Stimulated activated CD8-positive, alpha-beta memory T cell treated with anti-CD3 and anti-CD28 coated beads, Interleukin-4, amount 100 ng/mL, for 4 hours (primary cell): Measurements from ENCODE around the gene SHMT2.

ENCODE experiments used
- DNase-seq, 2 donors: peaks; one replicate each; pipeline ENCODE4 v3.0.0-alpha.2; 2020; ENCODE audit warnings: low read depth in 2 of 2, low spot score in 1 of 2

The SHMT2 gene

DNA sequence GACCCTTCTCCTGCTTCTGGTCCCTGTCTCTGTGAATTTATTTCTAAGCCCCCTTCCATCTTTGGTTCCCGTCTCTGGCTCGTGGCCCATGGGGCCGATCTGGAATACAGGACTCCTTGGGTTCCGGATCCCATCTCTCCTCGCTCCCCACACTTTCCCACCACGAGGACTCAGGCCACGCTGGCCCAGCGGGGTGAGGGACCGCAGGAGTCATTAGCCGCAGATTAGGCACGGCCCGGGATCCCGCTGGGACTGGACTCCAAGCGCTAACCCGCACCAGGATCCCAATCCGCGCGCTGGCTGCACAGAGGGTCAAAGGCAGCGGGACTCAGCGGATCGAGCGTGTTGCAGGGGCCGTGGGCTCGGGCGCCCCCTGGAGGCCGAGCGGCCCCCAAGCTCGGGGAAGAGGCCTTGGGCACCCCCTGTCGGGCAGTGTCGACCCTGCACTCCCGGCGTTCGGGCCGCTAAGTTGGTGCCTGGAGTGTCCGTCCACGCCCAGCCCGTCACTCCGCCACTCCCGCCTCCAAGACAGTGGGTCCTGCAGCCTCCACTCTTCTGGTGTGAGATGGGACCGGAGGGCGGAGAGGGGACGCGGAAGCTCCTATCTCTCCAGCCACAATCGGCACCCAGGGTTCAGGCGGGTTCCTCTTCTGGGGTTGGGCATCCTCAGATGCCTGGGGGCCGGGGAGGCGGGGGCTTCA lies 9.5 kb downstream of the SHMT2 start:
- peak; percentile 66 to 68 for DNase-seq

DNA sequence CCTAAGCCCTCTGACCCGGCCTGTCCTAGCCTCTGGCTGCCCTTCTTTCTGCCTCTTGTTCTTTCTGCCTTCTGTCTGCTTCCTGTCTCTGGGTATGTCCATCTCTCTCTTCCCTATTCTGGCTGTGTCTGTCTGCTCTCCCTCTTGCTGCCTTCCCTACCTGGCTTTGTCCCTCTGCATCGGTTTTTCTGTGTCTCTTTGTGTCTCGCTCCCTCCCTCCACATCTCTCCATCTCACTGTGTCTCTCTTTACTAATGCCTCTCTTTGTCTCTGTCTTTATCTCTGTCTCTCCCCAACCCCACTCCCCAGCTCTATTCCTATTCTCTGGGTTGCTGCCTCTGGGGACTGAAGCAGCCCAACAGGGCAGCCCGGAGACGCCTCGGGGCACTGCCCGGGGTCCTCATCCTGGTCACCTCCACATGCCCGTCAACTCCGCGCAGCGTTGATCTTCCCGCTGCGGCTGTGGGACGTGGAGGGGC lies 10.1 kb downstream of the SHMT2 start:
- no peak for DNase-seq

DNA sequence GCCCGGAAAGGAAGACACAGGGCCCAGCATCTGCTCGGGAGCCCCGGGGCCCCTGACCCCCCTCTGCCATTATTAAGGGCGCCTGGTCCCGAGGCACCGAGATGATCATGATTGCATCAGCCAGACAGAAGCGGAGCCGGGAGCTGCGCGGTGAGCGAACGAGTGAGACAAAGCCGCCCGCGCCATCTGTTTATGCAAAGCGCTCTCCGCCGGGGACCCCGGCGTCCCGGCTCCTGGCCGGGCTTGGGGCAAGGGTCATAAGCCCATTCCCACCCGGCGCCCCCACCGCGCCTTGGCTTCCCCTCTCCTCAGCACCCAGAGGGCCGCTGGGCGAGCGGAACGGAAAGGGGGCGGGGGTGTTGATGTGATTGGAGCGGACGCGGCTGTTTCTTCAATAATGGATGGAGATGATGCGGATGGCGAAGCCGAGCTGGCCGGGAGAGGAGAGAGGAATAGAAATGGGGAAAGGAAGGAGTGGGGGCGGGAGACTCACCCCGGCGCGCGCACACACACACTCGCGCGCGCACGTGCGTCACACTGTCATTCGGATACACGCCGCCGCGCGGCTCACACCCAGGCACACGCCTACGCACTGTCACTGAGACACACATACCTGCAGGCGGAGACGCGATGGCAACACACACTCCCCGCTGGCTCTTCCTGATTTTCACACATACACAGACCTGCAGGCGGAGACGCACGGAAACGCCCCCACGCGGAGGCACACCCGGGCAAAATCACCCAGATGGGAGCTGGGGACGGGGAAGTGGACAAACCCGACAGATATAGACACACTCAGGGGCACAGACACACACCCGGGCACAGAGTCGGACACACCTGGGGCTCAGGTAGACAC lies 10.8 kb downstream of the SHMT2 start:
- DNase-seq, result peak; percentile 52 to 68

DNA sequence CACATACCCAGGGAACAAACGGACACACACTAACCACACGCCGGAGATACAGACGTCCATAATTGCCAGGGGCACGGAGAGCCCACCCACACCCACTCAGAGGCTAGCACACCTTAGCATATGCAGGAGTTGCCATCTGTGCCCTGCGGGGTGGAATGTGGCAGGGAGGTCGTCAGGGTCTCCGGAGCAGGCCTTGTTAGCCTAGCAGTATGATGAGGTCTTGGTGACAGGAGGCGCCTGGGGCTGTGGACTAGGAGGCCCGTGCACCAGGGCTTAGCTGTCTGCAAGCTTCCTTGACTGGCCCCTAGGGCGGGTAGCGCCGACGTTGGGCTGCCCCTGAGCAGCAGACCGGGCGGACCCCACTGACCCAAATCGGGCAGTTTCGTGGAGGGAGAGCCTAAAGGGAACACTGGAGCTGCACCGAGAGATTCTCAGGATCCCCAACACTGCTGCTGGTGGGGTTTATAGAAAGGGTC lies 11.5 kb downstream of the SHMT2 start:
- no peak for DNase-seq

DNA sequence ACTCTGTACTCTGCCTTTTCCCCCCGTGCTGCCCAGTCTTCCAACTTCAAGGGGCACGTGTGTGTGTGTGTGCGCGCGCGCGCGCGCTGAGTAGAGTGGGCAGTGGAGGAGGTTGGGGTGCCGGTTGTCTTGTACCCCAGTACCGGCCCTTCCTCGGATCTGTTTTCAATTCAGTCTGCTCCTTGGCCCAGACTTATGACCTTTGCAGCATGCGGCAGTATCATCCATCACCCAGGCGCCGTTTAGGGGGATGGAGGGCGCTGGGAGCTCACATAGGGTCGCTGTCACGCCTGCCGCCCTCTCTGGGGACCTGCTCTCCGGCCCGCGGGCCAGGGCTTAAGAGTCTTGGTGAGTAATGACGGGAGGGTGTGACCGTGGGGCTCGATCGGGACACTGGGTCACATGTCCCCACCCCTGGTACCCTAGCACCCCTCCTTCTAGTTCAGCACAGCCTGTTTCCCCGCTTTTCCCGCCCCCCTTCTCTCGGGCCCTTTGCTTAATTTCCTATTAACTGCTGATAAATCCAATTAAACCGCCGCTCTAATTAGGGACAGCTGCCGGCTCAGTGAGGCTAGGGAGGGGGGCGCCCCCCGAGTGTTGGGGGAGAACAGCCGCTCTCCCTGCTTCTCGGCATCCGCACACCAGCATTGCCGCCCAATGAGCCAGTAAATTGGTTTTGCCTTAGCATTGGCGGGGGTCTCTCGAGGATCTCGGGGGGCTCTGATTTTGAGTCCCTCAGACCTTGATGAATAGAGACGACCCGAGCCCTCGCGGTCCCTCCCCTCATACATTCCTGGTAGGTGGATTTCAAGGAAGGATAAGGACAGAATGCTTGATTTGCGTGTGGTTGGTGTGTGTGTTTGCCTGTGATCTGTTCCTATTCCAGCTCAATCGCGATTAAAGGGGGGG lies 12.1 kb downstream of the SHMT2 start:
- DNase-seq, result no peak

DNA sequence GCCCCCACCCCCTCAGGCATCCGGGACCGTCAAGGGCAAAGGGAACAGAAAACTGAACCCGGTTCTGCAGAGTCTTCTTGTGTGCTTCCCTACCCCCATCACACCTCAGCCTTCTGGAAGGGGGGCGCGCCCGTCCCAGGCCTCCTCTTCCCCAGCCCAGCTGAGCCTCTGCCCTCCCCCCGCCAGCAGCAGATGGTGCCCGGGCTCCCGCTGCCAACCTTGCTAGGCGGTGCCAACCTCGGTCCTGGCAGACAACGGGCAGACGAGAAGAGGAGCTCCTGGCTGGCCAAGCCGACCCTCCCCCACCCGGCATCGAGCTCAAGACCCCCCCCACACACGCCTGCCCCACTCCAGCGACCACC lies 12.8 kb downstream of the SHMT2 start:
- DNase-seq, result no peak

DNA sequence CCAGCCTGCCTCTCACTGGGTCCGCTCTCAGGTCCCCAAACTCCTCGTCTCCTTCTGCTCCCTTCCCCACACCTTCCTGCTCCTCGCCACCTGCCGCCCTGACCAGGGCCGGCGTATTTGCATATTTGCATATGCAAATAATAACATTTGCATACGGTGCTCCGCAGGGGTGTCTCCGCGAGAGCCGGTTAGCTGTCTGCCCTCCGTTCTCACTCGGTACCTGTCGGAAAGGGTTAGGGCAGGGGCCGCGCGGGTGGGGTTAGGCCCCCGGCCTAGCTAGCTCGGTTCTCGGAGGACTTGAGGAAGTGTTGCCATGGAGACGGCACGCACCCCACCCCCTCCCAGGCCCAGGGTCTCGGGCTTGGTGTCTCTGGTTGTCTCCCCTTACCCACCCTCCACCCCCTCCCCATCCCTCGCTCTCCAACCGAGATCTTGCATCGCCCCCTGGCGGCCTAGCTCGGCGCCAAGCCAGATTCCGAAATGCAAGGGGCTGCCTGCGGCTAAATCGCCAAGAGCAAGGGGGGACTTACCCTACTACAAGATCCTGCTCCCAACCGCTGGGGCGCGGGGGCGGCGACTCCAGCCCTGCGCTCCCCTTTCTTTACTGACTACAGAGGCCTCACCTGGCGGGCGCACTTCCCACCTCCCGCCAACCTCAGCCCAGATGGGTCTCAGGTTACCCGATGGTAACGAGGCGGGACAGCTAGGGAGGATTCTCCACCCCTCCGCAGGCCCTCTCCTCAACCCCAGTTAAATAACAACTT lies 13.4 kb downstream of the SHMT2 start:
- no peak for DNase-seq

DNA sequence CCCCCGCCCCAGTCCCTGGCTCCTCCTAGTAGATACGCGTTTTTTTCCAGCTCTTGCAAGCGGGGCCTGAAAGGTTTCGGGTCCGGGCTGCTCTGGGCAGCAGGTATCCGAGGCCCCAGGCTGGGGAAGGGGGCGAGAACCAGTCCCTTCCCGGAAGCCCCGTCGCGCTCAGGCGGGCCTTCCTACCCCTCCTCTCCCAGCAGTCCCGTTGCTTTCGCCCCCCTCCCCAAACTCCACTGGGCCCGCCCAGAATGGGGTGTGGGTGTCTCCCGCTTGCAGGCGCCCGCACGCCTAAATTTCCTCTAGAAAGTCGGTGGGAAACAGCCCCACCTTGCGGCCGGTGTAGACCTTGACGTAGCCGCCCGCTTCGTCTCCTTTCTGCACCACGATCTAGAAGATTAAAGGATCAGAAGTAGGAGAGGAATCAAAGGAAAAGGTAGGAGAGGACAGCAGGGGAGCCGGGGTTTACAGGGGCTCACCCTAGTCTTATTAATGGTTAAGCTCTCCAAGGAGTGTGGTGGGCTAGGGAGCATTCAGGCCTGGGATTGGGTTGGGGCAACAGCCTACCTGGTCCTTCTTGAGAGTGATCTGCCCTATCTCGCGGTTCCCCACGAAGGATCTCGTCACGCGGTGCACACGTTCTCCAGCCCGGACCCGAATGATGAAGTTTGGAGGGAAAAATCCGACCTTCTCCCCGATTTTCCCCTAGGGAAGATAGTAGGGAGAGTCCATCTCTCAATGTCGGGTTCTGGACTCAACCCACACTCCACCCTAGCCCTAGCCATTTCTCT lies 14.2 kb downstream of the SHMT2 start:
- peak in 1 of 2 donors; percentile 78 for DNase-seq

DNA sequence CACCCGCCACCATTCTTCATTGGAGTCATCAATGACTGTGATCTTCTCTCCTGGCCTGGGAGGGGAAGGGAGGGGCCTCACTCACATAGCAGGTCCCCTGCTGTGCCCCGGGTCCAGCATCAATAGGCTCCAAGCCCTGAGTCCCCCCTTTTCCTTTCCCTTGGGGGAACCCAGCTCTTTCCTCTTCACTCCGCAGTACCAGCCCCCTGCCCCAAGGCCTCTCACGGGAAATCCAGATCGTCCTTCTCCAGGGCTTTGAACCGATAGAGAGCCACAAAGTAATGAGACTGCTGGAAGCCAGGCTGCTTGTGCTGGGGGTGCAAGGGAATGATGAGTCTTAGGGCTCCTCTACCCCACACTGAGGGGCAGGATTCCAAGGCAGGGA lies 14.8 kb downstream of the SHMT2 start:
- no peak for DNase-seq

DNA sequence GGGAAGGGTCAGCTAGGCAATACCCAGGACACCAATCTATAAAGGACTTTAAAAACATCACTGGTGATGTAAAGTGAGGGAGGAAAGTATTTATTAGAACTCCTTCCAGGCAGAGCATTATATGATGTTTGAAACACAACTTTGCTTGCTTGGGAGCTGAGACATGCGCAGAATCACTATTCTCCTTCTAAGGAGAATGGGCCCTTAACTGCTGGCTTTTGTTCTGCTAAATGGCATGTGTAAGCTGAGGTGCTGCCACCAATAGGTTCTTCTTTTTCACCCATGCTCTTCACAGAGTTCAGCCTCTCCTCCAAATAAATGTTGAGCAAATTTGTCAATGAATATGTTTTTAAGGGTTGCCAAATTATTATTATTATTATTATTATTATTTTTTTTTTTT lies 17.5 kb downstream of the SHMT2 start:
- DNase-seq, result no peak

DNA sequence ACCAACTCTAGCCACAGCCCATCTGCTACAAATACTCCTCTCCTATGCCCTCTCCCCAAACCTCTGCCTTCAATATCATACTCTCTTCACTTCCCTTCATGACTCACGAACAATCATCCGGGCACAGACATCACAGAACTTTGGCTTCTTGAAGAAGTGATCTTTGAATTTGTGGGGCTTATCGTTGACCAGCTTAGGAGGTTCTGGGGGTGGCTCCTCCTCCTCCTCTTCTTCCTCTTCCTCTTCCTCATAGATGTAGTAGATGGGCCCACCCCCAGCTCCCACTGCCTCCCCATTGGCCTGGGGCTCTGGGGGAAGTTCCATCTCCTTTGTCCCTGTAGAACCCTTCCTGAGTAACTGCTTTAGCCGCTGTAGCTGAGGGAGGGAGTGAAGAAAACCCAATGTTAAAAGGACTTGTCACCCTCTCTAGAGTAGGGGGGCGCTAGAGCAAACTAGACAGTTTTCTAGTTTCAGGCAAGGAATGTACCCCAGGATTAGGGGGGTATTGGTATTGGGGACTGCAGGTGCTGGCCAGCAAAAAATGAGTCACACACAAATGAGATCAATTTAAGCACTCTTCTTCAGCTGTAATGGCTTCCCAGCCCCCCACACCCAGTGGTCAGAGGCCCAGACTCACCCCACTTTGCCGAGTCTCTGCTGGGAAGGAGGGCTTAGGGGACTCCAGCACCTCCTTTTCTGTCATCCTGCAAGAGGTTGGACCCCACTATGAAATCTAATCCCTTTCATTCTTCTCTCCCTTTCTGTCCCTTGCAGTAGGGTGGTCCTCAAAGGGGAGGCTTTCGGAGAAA lies 19.6 kb downstream of the SHMT2 start:
- DNase-seq, result no peak

DNA sequence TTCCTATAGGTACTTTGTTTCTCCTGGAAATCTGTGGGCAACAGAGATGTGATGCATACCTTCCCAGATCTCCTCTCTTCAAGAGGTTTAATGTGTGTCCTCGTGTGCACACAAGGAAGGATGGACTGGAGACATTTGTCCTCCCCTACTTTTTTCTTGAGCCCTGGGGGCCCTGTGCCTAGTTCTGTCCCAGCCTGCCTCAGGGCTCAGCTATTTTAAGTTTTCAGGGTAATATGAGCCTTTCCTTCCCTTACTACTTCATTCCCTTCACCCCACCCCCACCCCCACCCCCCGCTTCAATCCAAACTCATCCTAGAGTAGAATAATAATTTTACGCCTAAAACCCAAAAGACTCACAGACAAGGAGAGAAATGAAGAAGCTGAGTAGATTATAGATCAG lies 21.0 kb downstream of the SHMT2 start:
- no peak for DNase-seq

DNA sequence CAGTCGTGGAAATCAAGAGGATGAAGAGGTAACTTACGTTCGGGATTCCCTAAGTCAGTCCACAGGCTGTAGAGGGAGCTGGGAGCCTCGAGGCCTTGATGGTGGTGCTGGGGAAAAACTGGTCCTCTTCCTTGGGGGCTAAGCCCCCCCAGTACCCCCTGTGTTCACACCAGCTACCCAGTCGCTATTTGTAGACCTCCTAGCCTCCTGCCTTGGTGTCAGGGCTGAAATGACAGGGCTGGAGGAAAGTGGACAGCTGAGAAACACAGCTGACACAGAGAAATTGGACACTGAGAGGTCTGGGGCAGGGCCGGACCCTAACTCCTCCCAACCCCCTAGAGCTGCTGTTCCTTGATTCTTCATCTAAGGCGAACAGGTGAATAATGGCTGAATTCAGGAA lies 21.4 kb downstream of the SHMT2 start, which contains the start of gene STAC3:
TSS of gene STAC3 (minus strand) at position 232 of the 400 bp plus-strand sequence. CDS start 1,551 bp downstream, outside the sequence.
- no peak for DNase-seq

DNA sequence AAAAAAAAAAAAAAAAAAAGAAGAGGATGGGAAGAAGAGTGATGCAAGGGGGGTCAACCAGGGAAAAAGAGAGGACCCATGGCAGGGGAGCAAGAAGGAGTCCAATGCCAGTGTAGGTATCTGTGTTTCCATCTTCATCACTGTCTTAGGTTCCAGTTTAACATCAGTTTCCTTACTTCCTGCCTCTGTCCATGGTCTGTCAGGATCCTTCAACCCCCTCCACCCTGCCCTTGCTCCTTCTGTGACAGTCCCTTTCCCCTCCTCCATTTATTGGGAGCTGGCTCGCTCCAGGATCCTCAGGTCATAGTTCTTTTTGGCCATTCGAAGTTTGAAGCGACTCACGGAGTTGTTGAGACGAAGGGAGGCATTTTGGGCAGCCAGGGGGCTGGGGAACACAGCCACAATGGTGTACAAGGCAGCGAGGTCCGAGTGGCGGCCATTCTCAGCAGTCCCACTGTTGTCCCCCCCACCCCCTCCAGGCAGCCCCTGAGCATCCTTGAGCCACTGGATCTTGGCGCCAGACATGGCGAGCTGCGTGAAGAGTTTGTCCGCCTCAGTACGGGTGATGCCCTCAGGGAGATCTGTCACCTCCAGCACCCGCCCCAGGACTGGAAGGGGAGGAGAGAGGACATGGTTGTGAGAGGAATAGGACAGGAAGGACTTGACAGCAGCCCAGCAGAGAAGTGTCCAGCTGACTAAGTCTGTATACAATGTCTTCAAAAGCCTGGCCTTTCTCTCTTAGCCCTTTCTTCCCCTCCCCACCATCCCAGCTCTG lies 25.2 kb downstream of the SHMT2 start:
- no peak for DNase-seq

DNA sequence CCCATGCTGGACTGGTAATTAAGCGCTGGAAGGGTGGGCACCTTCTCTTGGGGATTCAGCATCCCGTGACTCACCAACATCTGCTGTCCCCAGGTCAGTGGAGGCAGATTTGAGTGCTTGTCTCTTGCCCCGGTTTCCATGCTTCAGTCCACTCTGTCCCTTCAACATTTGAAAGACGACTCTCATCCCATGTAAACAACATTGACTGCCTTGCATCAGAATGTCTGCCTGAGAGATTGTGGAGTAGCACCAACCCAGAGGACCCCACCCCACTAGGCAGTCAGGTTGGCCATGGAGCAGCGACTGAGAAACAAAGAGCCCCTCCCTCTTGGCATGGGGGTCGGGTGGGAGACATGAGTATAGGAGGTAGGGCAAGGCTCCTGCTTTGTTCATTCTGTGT lies 26.4 kb downstream of the SHMT2 start:
- DNase-seq, result no peak

DNA sequence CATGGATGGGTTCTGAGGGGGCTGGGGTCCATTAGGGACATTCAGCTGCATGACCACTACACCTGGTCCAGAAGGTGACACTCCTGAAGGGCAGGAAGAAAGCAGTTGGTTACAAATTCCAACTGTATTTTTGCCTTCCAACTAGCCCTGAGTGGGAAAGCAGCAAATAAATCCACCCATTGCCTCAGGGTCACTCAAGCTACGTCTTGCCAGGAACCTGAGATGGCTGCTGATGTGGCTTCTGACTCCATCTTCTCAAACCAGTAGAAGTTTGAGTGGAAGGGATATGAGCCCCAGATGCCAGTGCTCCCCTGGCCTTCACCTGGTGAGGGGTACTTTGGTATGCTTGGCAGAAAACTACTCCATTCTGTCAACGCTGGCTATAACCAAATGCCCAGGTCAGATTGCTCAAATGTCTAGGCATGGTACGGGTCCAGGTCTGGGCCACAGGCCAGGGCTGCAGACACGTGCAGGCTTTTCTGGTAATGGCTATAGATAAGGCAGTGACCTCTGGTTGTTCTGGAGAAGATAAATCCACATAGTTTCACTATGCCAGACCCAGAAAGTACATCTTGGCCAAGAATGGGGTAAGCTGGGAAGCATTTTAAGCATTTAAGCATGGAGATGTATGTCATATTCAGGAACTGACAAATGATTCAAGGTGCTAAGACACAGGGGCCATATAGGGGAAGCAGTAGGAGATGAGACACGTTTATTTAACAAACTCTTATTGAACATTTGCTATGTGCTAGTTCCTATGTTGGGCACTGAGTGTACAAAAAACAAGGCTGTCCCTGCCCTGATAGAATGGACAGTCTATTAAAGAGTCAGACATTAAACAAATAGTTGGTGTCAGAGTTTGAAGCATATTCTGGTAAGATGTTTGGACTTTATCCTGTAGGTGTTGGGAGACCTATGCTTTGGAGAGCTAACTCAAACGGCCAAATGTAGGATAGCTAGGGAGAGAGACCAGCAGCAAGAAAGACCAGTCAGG lies 29.8 kb downstream of the SHMT2 start:
- no peak for DNase-seq

DNA sequence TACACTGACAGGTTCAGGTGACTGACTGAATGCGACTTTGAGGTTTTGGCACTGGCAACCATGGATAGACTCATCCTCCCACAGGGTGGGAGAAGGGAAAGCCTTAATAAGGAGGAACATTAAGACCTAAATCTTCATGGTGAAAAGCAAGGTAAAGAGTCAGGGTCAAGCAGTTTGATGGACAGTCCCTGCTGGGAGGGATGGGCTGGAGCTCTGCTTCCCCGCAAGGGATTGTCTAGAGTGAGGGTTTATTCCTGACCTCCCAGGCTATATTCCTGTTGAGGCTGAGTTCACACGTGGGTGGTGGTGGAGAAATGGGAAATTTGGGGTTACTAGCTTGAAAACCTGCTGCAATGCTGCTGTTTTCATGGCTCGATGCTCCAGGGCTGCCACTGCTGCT lies 30.9 kb downstream of the SHMT2 start:
- DNase-seq, result no peak
